HepG2 (cell line): ENCODE measurements around the gene IFIT1B. TPM values are rescaled to one million over a fixed set of nuclear protein-coding genes. Genes with fewer than 3 reads are reported as not detected.

ENCODE experiments used
- CREB3 ChIP-seq: sonication (generic); formaldehyde crosslinking; IDR thresholded peaks from 2 replicates; pipeline ENCODE4 v1.5.0; 2020; ENCODE audit warnings: missing genetic modification reagents
- FOXP1 ChIP-seq, 2 experiments: fragments of 450-650 bp in 1 of 2; IDR thresholded peaks; 2 replicates each; pipeline ENCODE4 v1.6.1; 2017 to 2018; ENCODE audit warnings: antibody characterized with exemption in 1 of 2
- GRHL1 ChIP-seq: sonication (generic); formaldehyde crosslinking; conservative IDR thresholded peaks from 2 replicates; pipeline ENCODE4 v1.8.0; 2022; ENCODE audit warnings: missing genetic modification reagents
- MAF1 ChIP-seq: sonication (generic); formaldehyde crosslinking; IDR thresholded peaks from 2 replicates; pipeline ENCODE4 v1.5.0; 2020; ENCODE audit warnings: missing genetic modification reagents, borderline replicate concordance
- MBNL3 ChIP-seq: fragments of 250-450 bp; sonication (Bioruptor Pico); conservative IDR thresholded peaks from 2 replicates; pipeline ENCODE4 v1.8.0; 2022; ENCODE audit warnings: mild to moderate bottlenecking, inconsistent platforms
- NFKBIZ ChIP-seq: IDR thresholded peaks from 2 replicates; pipeline ENCODE4 v1.6.1; 2018; ENCODE audit warnings: missing genetic modification reagents, missing compliant biosample characterization
- PRDM4 ChIP-seq: sonication (generic); formaldehyde crosslinking; IDR thresholded peaks from 2 replicates; pipeline ENCODE4 v1.9.0; 2021; ENCODE audit warnings: missing genetic modification reagents, borderline replicate concordance
- REST ChIP-seq, 2 experiments: IDR thresholded peaks; 2 replicates each; pipeline ENCODE4 v1.6.1; 2011 to 2012; ENCODE audit warnings: low read length in 2 of 2, borderline replicate concordance in 1 of 2, low read depth in 1 of 2, mild to moderate bottlenecking in 1 of 2, moderate library complexity in 1 of 2
- RFX1 ChIP-seq: fragments of 450-650 bp; IDR thresholded peaks from 2 replicates; pipeline ENCODE4 v1.6.1; 2017
- TIGD3 ChIP-seq: sonication (generic); formaldehyde crosslinking; IDR thresholded peaks from 2 replicates; pipeline ENCODE4 v1.5.1; 2020; ENCODE audit warnings: mild to moderate bottlenecking, missing genetic modification reagents, borderline replicate concordance
- U2AF1 ChIP-seq: fragments of 200-400 bp; formaldehyde crosslinking; optimal IDR thresholded peaks from 2 replicates; pipeline ENCODE3; 2017; ENCODE audit warnings: mild to moderate bottlenecking, low read depth, low read length
- ZNF276 ChIP-seq: sonication (generic); formaldehyde crosslinking; IDR thresholded peaks from 2 replicates; pipeline ENCODE4 v1.4.0; 2020; ENCODE audit warnings: mild to moderate bottlenecking, low read depth, missing genetic modification reagents
- ZNF557 ChIP-seq: sonication (generic); formaldehyde crosslinking; IDR thresholded peaks from 2 replicates; pipeline ENCODE4 v1.4.0; 2020; ENCODE audit warnings: missing genetic modification reagents
- ZNF776 ChIP-seq: sonication (generic); formaldehyde crosslinking; IDR thresholded peaks from 2 replicates; pipeline ENCODE4 v1.4.0; 2020; ENCODE audit warnings: mild to moderate bottlenecking, missing genetic modification reagents
- ZNF781 ChIP-seq: sonication (generic); formaldehyde crosslinking; IDR thresholded peaks from 2 replicates; pipeline ENCODE4 v1.5.1; 2020; ENCODE audit warnings: borderline replicate concordance, mild to moderate bottlenecking, missing genetic modification reagents; ENCODE audit errors: not compliant biosample characterization
- polyA plus RNA-seq, 8 experiments: library from polyadenylated mRNA; depleted of rRNA in 3 of 8; stranded (reverse) in 7 of 8; unstranded in 1 of 8; fragments of >200 nt; fragmentation: Illumina TruSeq in 4 of 8; extraction: Trizol in 4 of 8; gene quantifications; 2 replicates each; pipeline versions ENCODE4 v1.2.1 to v1.2.3, GENCODE V29; 2011 to 2016; ENCODE audit warnings: low read depth in 4 of 8, missing spikeins in 1 of 8, mixed read lengths in 1 of 8; ENCODE audit not compliant: insufficient read depth in 1 of 8
- total RNA-seq, 5 experiments: library from RNA; depleted of rRNA; stranded (reverse); fragments of >200 nt; fragmentation: Illumina TruSeq; extraction: Trizol; gene quantifications; 2 replicates each; pipeline ENCODE4 v1.2.3, GENCODE V29; 2016; ENCODE audit warnings: low read depth in 1 of 5

IFIT1B gene
- total and polyA plus RNA-seq, 2 of the 13 experiments (the other 11 are each of a cell fraction or from before 2014, with no cell fraction given): not detected

- TF ChIP-seq MBNL3 (CRISPR knock-in tag) (no peak), CREB3 (CRISPR knock-in tag) (peak; percentile 19; the same call in 1 of the 2 replicates), PRDM4 (CRISPR knock-in tag) (no peak), GRHL1 (CRISPR knock-in tag) (no peak), ZNF781 (CRISPR knock-in tag) (peak; percentile 52), ZNF776 (CRISPR knock-in tag) (0 out of 2 replicates have a peak, but pooled peaks have one; percentile 59), RFX1 (no peak), TIGD3 (CRISPR knock-in tag) (no peak), NFKBIZ (CRISPR knock-in tag) (no peak), FOXP1 (IDR thresholded peaks at IDR 0.05) (no peak), FOXP1 (CRISPR knock-in tag; IDR thresholded peaks at IDR 0.05) (no peak), MAF1 (CRISPR knock-in tag) (no peak), ZNF276 (0 out of 2 replicates have a peak, but pooled peaks have one; percentile 13), REST (IDR thresholded peaks at IDR 0.05; ENCODE audit: borderline replicate concordance in 1 of 2, low read depth in 1 of 2, low read length in 2 of 2) (no peak), U2AF1 (no peak), ZNF557 (CRISPR knock-in tag) (no peak)
Observed at GRCh38 chr10:89414879-89415821, 37.3 kb downstream of the IFIT1B start (continued).
